Measurements from ENCODE around the gene CCSER2. TPM values are rescaled to one million over a fixed set of nuclear protein-coding genes. Genes with fewer than 3 reads are reported as not detected.

The CCSER2 gene
- total RNA-seq, 1 experiment from 2014 or later: 56.6 TPM

GRCh38 chr10:84424731-84425167, 96.4 kb downstream of the CCSER2 start:
- ChIA-PET CTCF (interaction anchor here (1.0 to 2.6 kb wide), 4 partner anchors 112 to 160 kb away, joined by 3 to 13 read pairs (median 8); no protein-coding TSS in a partner anchor), POLR2A (ENCODE audit: unreplicated experiment) (interaction anchor here (0.6 to 1.5 kb wide), 2 partner anchors 115 to 285 kb away, joined by 7 to 9 read pairs; no protein-coding TSS in a partner anchor)
- Histone ChIP-seq H3K79me2 (ENCODE audit: low read depth) (no peaks in the 10 kb centered on the region), H3K27me3 (ENCODE audit: insufficient read depth, low read depth) (no peaks in the 10 kb centered on the region), H3K36me3 (ENCODE audit: low read depth) (no peaks in the 10 kb centered on the region), H3K4me3 (no peak overlapping the region), H3K27ac (peak overlapping the region; percentile 7), H3F3A (ENCODE audit: insufficient read depth, low read depth) (no peaks in the 10 kb centered on the region), H3K9me2 (ENCODE audit: insufficient read depth) (no peaks in the 10 kb centered on the region), H3K4me2 (peak overlapping the region; percentile 13), H3K9me3 (ENCODE audit: insufficient read depth, low read depth) (peaks cover 6% of the 10 kb centered on the region; the same call in 1 of the 2 replicates), H3K4me1 (replicated peaks; ENCODE audit: insufficient read depth) (peaks cover 18% of the 10 kb centered on the region), H2AFZ (peak overlapping the region; percentile 24), H4K20me1 (ENCODE audit: insufficient read depth) (no peaks in the 10 kb centered on the region)
- TF ChIP-seq EZH2 (IDR thresholded peaks at IDR 0.05; ENCODE audit: low read depth) (no peak), CTCF (conservative IDR thresholded peaks at IDR 0.05) (no peak)
- intact Hi-C loops (cut with micrococcal nuclease; ENCODE audit: unreplicated experiment): loop anchor here (1.0 kb wide), 2 partner anchors 70 to 103 kb away; no protein-coding TSS in a partner anchor
- peak; percentile 75 to 81 for DNase-seq
- BruUV-seq (replicated peaks): no TSS peak

DNA sequence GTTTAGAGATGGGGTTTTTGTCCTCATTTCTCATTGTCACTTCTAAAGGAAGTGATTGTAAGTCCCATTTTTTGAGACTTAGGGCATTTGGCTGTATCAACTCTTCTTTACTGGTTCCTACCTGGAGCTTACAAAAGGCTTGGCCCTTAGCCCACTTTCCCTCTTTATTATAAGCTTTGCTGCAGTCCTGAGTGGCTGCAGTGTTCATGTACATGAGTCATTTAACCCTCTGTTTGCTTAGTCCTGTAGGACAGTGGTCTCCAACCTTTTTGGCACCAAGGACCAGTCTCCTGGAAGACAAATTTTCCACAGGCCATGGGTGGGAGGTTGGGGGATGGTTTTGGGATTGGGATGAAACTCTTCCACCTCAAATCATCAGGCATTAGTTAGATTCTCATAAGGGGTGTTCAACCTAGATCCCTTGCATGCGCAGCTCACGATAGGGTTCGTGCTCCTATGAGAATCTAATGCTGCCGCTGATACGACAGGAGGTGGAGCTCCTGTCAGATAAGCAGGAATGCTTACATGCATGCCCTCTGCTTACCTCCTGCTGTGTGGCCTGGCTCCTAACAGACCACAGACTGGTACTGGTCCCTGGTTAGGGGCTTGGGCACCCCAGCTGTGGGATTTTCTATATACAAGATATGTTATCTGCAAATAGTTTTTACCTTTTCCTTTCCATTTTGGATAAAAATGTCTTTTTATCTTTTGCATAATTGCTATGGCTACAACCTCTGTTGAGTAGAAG, 99.7 kb downstream of the CCSER2 start:
- H3F3A ChIP-seq (ENCODE audit: insufficient read depth, low read depth): no peaks in the 10 kb centered on the region
- H2AFZ ChIP-seq: no peak overlapping the region
- no peaks in the 10 kb centered on the region; the same call in 1 of the 2 replicates for H3K9me3 ChIP-seq (ENCODE audit: insufficient read depth, low read depth)
- no peak overlapping the region for H3K4me3 ChIP-seq
- peaks cover 18% of the 10 kb centered on the region for H3K4me1 ChIP-seq (replicated peaks; ENCODE audit: insufficient read depth)
- no peak for DNase-seq
- no peaks in the 10 kb centered on the region for H3K9me2 ChIP-seq (ENCODE audit: insufficient read depth)
- no peaks in the 10 kb centered on the region for H4K20me1 ChIP-seq (ENCODE audit: insufficient read depth)
- CTCF ChIA-PET: interaction anchor here (0.6 to 1.2 kb wide), 2 partner anchors 109 to 152 kb away, joined by 7 to 9 read pairs; no protein-coding TSS in a partner anchor
- TF ChIP-seq EZH2 (IDR thresholded peaks at IDR 0.05; ENCODE audit: low read depth) (no peak), CTCF (conservative IDR thresholded peaks at IDR 0.05) (no peak)
- POLR2A ChIA-PET (ENCODE audit: unreplicated experiment): no interaction called here
- H3K27me3 ChIP-seq (ENCODE audit: insufficient read depth, low read depth): no peaks in the 10 kb centered on the region
- BruUV-seq (replicated peaks): no TSS peak
- no peaks in the 10 kb centered on the region for H3K36me3 ChIP-seq (ENCODE audit: low read depth)
- 0 out of 2 replicates have a peak, but pooled peaks cover 3% of the 10 kb centered on the region for H3K79me2 ChIP-seq (ENCODE audit: low read depth)
- no peak overlapping the region for H3K4me2 ChIP-seq
- intact Hi-C loops (cut with micrococcal nuclease; ENCODE audit: unreplicated experiment): no loop called here
- H3K27ac ChIP-seq: no peak overlapping the region

DNA sequence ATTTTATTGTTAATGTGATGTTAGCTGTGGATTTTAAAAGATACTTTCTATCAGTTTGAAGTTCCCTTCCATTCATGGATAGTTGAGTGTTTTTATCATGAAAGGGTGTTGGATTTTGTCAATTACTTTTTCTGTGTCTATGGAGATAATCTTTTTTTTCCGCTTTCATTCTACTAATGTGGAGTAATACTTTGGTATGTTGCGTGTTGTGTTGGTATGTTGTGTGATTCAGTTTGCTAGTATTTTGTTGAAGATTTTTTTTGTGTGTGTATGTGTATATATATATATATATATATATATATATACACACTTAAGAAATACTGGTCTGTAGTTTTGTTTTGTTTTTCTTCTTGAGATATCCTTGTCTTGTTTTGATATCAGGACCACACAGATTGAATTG, 100.3 kb downstream of the CCSER2 start:
- no TSS peak for BruUV-seq (replicated peaks)
- H3F3A ChIP-seq (ENCODE audit: insufficient read depth, low read depth): no peaks in the 10 kb centered on the region
- TF ChIP-seq EZH2 (IDR thresholded peaks at IDR 0.05; ENCODE audit: low read depth) (no peak), CTCF (conservative IDR thresholded peaks at IDR 0.05) (no peak)

More for the DNA sequence above, 100.3 kb downstream of the CCSER2 start:
- Histone ChIP-seq H3K79me2 (ENCODE audit: low read depth) (0 out of 2 replicates have a peak, but pooled peaks cover 3% of the 10 kb centered on the region), H4K20me1 (ENCODE audit: insufficient read depth) (no peaks in the 10 kb centered on the region), H3K9me3 (ENCODE audit: insufficient read depth, low read depth) (no peaks in the 10 kb centered on the region; the same call in 1 of the 2 replicates), H3K27me3 (ENCODE audit: insufficient read depth, low read depth) (no peaks in the 10 kb centered on the region), H3K9me2 (ENCODE audit: insufficient read depth) (no peaks in the 10 kb centered on the region), H3K27ac (no peak overlapping the region), H3K4me3 (no peak overlapping the region), H2AFZ (no peak overlapping the region), H3K4me2 (no peak overlapping the region), H3K36me3 (ENCODE audit: low read depth) (no peaks in the 10 kb centered on the region), H3K4me1 (replicated peaks; ENCODE audit: insufficient read depth) (peaks cover 18% of the 10 kb centered on the region)
- intact Hi-C loops (cut with micrococcal nuclease; ENCODE audit: unreplicated experiment): no loop called here
- DNase-seq: no peak
- ChIA-PET CTCF (interaction anchor here (0.6 kb wide), 1 partner anchor 153 kb away, joined by 9 read pairs; no protein-coding TSS in a partner anchor), POLR2A (ENCODE audit: unreplicated experiment) (no interaction called here)
